H9 (cell line): ENCODE data around the gene TCN2. TPM values are rescaled to one million over a fixed set of nuclear protein-coding genes. Genes with fewer than 3 reads are reported as not detected.

Experiments
- DNase-seq: peaks from one replicate; pipeline ENCODE4 v3.0.0-alpha.2; 2017
- H2AFZ ChIP-seq: one replicate; pipeline ENCODE4 v1.6.1; 2013; ENCODE audit warnings: mild to moderate bottlenecking, low read length, control low read depth, moderate library complexity
- H2AK5ac ChIP-seq: 2 replicates; pipeline ENCODE4 v1.6.1; 2013; ENCODE audit warnings: low read length, control low read depth, mixed read lengths; ENCODE audit not compliant: insufficient read length
- H2BK120ac ChIP-seq: one replicate; pipeline ENCODE4 v1.6.1; 2013; ENCODE audit warnings: low read depth, mild to moderate bottlenecking, low read length, control low read depth, inconsistent platforms; ENCODE audit not compliant: poor library complexity, severe bottlenecking
- H2BK12ac ChIP-seq: 2 replicates; pipeline ENCODE4 v1.6.1; 2013; ENCODE audit warnings: low read length, control low read depth, mixed read lengths, low read depth; ENCODE audit not compliant: insufficient read length
- H2BK15ac ChIP-seq: 2 replicates; pipeline ENCODE4 v1.6.1; 2013; ENCODE audit warnings: low read depth, low read length, control low read depth
- H2BK20ac ChIP-seq: one replicate; pipeline ENCODE4 v1.6.1; 2013; ENCODE audit warnings: low read depth, mild to moderate bottlenecking, low read length, control low read depth, inconsistent platforms; ENCODE audit not compliant: poor library complexity, severe bottlenecking
- H2BK5ac ChIP-seq: 2 replicates; pipeline ENCODE4 v1.6.1; 2013; ENCODE audit warnings: low read length, control low read depth, mixed read lengths; ENCODE audit not compliant: insufficient read length
- H3K14ac ChIP-seq: 2 replicates; pipeline ENCODE4 v1.6.1; 2013; ENCODE audit warnings: low read length, control low read depth; ENCODE audit not compliant: insufficient read depth
- H3K18ac ChIP-seq: 2 replicates; pipeline ENCODE4 v1.6.1; 2013; ENCODE audit warnings: low read depth, mild to moderate bottlenecking, mixed read lengths, low read length, control low read depth; ENCODE audit not compliant: insufficient read length
- H3K23ac ChIP-seq: 2 replicates; pipeline ENCODE4 v1.6.1; 2013; ENCODE audit warnings: low read length, control low read depth, mixed read lengths, low read depth; ENCODE audit not compliant: insufficient read length
- H3K23me2 ChIP-seq: 2 replicates; pipeline ENCODE4 v1.6.1; 2013; ENCODE audit warnings: low read depth, mild to moderate bottlenecking, mixed read lengths, low read length, control low read depth; ENCODE audit not compliant: insufficient read length, poor library complexity, severe bottlenecking
- H3K27ac ChIP-seq: 2 replicates; pipeline ENCODE4 v1.5.1; 2013; ENCODE audit warnings: low read length, control low read depth, mixed read lengths, low read depth; ENCODE audit not compliant: insufficient read length
- H3K27me3 ChIP-seq: 2 replicates; pipeline ENCODE4 v1.6.1; 2013; ENCODE audit warnings: low read length, control low read depth, inconsistent platforms; ENCODE audit not compliant: insufficient read depth
- H3K4ac ChIP-seq: 2 replicates; pipeline ENCODE4 v1.6.1; 2013; ENCODE audit warnings: low read depth, mild to moderate bottlenecking, control low read depth, inconsistent platforms, low read length, moderate library complexity
- H3K4me1 ChIP-seq: 2 replicates; pipeline ENCODE4 v1.6.1; 2013; ENCODE audit warnings: low read length, control low read depth, inconsistent platforms; ENCODE audit not compliant: insufficient read depth
- H3K4me2 ChIP-seq: 2 replicates; pipeline ENCODE4 v1.6.1; 2013; ENCODE audit warnings: low read length, control low read depth, mixed read lengths; ENCODE audit not compliant: insufficient read length, insufficient read depth
- H3K56ac ChIP-seq: 2 replicates; pipeline ENCODE4 v1.6.1; 2013; ENCODE audit warnings: low read depth, mild to moderate bottlenecking, mixed read lengths, low read length, control low read depth; ENCODE audit not compliant: insufficient read length
- H3K79me1 ChIP-seq: 2 replicates; pipeline ENCODE4 v1.6.1; 2013; ENCODE audit warnings: low read depth, mild to moderate bottlenecking, moderate library complexity, low read length, control low read depth, inconsistent platforms; ENCODE audit not compliant: insufficient read depth, poor library complexity, severe bottlenecking
- H3K79me2 ChIP-seq: 2 replicates; pipeline ENCODE4 v1.6.1; 2013; ENCODE audit warnings: low read length, control low read depth, inconsistent platforms; ENCODE audit not compliant: insufficient read depth
- H3K9ac ChIP-seq: 2 replicates; pipeline ENCODE4 v1.6.1; 2013; ENCODE audit warnings: low read length, control low read depth, mixed read lengths; ENCODE audit not compliant: insufficient read length; ENCODE audit errors: extremely low read depth
- H3K9me3 ChIP-seq: one replicate; pipeline ENCODE4 v1.6.1; 2013; ENCODE audit warnings: low read depth, low read length, inconsistent platforms; ENCODE audit not compliant: control insufficient read depth
- H3T11ph ChIP-seq: one replicate; pipeline ENCODE4 v1.6.1; 2013; ENCODE audit warnings: mild to moderate bottlenecking, low read length, control low read depth, inconsistent platforms
- H4K20me1 ChIP-seq: one replicate; pipeline ENCODE4 v1.6.1; 2013; ENCODE audit not compliant: control insufficient read depth, insufficient read length, insufficient read depth
- H4K5ac ChIP-seq: 2 replicates; pipeline ENCODE4 v1.6.1; 2013; ENCODE audit warnings: low read depth, mild to moderate bottlenecking, mixed read lengths, low read length, control low read depth; ENCODE audit not compliant: insufficient read length
- H4K8ac ChIP-seq: replicated peaks from 2 replicates; pipeline ENCODE4 v1.6.1; 2013; ENCODE audit warnings: low read length, control low read depth, mixed read lengths, low read depth; ENCODE audit not compliant: insufficient read length
- H4K91ac ChIP-seq: 2 replicates; pipeline ENCODE4 v1.6.1; 2013; ENCODE audit warnings: low read depth, mild to moderate bottlenecking, moderate library complexity, mixed read lengths, low read length, control low read depth; ENCODE audit not compliant: insufficient read length
- H3K27ac Mint-ChIP-seq, 3 experiments: 2 replicates in 2 of 3; 3 replicates in 1 of 3; pipeline ENCODE4 v1.8.0; 2020 to 2021; ENCODE audit warnings: mixed read lengths in 3 of 3, mild to moderate bottlenecking in 1 of 3, moderate library complexity in 1 of 3
- H3K27me3 Mint-ChIP-seq: 2 replicates; pipeline ENCODE4 v1.8.0; 2021; ENCODE audit warnings: low read depth, mild to moderate bottlenecking, moderate library complexity, mixed read lengths
- H3K36me3 Mint-ChIP-seq, 3 experiments: 2 replicates in 2 of 3; 3 replicates in 1 of 3; pipeline ENCODE4 v1.8.0; 2020 to 2021; ENCODE audit warnings: low read depth in 3 of 3, mixed read lengths in 3 of 3; ENCODE audit not compliant: insufficient read depth in 1 of 3
- H3K4me1 Mint-ChIP-seq, 2 experiments: 2 replicates each; pipeline ENCODE4 v1.8.0; 2020; ENCODE audit warnings: mixed read lengths in 2 of 2
- H3K4me3 Mint-ChIP-seq, 2 experiments: 2 replicates in 1 of 2; 3 replicates in 1 of 2; pipeline ENCODE4 v1.8.0; 2020 to 2021; ENCODE audit warnings: mild to moderate bottlenecking in 2 of 2, mixed read lengths in 2 of 2, moderate library complexity in 1 of 2
- H3K9me3 Mint-ChIP-seq, 2 experiments: 2 replicates in 1 of 2; 3 replicates in 1 of 2; pipeline ENCODE4 v1.8.0; 2020; ENCODE audit warnings: mild to moderate bottlenecking in 2 of 2, mixed read lengths in 2 of 2, moderate library complexity in 1 of 2
- WGBS: extraction: QIAGEN DNeasy Blood & Tissue Kit; methylation state at CpG from one replicate; pipeline ENCODE4 v1.1.7; 2013; ENCODE audit warnings: missing lambda C conversion rate, low lambda C conversion rate, mixed read lengths; ENCODE audit not compliant: insufficient read length; ENCODE audit errors: extremely low coverage; 5-methylcytosine and 5-hydroxymethylcytosine counted together
- total RNA-seq: library from RNA; stranded (reverse); gene quantifications from 2 replicates; pipeline ENCODE4 v1.2.1, GENCODE V29; 2021
- TF ChIP-seq, protein P1 (sequence below): fragments of 200-600 bp; sonication (generic); conservative IDR thresholded peaks from 3 replicates; pipeline ENCODE4 v1.8.0; 2021; ENCODE audit warnings: antibody characterized with exemption, mild to moderate bottlenecking

The TCN2 gene
- total RNA-seq, 1 experiment from 2014 or later = 42.2 TPM

DNA sequence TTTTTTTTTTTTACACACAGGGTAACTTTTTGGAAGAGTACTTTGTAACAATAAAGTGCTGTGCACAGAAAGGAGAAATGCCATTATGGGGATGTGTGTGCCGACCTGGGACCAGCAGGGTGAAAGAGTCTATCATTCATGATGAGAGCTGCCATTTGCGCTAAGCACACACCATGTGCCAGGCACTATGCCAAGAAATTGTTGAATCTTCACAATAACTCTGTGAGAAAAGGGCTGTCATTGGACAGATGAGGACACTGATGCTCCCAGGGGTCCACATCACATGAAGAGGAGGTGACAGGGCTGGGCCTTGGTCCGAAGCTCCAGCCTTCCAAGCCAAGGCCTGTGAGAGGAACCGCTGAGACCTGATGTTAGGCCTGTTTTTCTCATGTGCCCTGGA lies 55.1 kb downstream of the TCN2 start:
- Mint-ChIP-seq H3K27ac (no peak overlapping the region), H3K36me3 (peaks cover 0 to 34% (median 10%) of the 10 kb centered on the region in 3 experiments; a peak in 4 of 7 replicates), H3K27me3 (peaks cover 15% of the 10 kb centered on the region), H3K9me3 (peaks cover 0 to 3% of the 10 kb centered on the region in 2 experiments; a peak in 2 of 5 replicates), H3K4me3 (no peak overlapping the region), H3K4me1 (peaks cover 14 to 16% of the 10 kb centered on the region in 2 experiments)
- H3K27ac ChIP-seq = no peak overlapping the region
- TF ChIP-seq, protein P1, sequence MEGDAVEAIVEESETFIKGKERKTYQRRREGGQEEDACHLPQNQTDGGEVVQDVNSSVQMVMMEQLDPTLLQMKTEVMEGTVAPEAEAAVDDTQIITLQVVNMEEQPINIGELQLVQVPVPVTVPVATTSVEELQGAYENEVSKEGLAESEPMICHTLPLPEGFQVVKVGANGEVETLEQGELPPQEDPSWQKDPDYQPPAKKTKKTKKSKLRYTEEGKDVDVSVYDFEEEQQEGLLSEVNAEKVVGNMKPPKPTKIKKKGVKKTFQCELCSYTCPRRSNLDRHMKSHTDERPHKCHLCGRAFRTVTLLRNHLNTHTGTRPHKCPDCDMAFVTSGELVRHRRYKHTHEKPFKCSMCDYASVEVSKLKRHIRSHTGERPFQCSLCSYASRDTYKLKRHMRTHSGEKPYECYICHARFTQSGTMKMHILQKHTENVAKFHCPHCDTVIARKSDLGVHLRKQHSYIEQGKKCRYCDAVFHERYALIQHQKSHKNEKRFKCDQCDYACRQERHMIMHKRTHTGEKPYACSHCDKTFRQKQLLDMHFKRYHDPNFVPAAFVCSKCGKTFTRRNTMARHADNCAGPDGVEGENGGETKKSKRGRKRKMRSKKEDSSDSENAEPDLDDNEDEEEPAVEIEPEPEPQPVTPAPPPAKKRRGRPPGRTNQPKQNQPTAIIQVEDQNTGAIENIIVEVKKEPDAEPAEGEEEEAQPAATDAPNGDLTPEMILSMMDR = no peak
- H4K5ac ChIP-seq = no peak overlapping the region
- no peaks in the 10 kb centered on the region for H3K79me1 ChIP-seq
- H2AFZ ChIP-seq = no peak overlapping the region
- peaks cover 2% of the 10 kb centered on the region; the same call in 1 of the 2 replicates for H3K4me1 ChIP-seq
- no peak overlapping the region for H3K4ac ChIP-seq
- H2BK15ac ChIP-seq = no peak overlapping the region
- no peak for DNase-seq
- no peak overlapping the region for H3K9ac ChIP-seq
- H3K23ac ChIP-seq = no peak overlapping the region
- no peaks in the 10 kb centered on the region for H3K9me3 ChIP-seq
- no peak overlapping the region for H2BK5ac ChIP-seq
- peaks cover 4% of the 10 kb centered on the region for H3K23me2 ChIP-seq
- no peak overlapping the region for H3K14ac ChIP-seq
- no peaks in the 10 kb centered on the region for H3K79me2 ChIP-seq
- H3K4me2 ChIP-seq = no peak overlapping the region
- WGBS = no CpG with 5 or more reads among the region's 4 CpGs
- no peak overlapping the region for H2BK20ac ChIP-seq
- no peak overlapping the region for H3K18ac ChIP-seq
- no peaks in the 10 kb centered on the region; the same call in 1 of the 2 replicates for H3K27me3 ChIP-seq
- H2BK120ac ChIP-seq = no peak overlapping the region
- H2BK12ac ChIP-seq = no peak overlapping the region
- H3K56ac ChIP-seq = peak overlapping the region; percentile 16
- H4K8ac ChIP-seq = no peak overlapping the region
- no peaks in the 10 kb centered on the region for H4K20me1 ChIP-seq
- no peak overlapping the region for H3T11ph ChIP-seq
- no peak overlapping the region for H2AK5ac ChIP-seq
- no peak overlapping the region for H4K91ac ChIP-seq
